Measurements from ENCODE around the gene PRR16. TPM values are rescaled to one million over a fixed set of nuclear protein-coding genes. Genes with fewer than 3 reads are reported as not detected.

PRR16 gene
- total and polyA plus RNA-seq, 7 donors, result 1.6 to 5.9 (median 5.7) TPM

DNA sequence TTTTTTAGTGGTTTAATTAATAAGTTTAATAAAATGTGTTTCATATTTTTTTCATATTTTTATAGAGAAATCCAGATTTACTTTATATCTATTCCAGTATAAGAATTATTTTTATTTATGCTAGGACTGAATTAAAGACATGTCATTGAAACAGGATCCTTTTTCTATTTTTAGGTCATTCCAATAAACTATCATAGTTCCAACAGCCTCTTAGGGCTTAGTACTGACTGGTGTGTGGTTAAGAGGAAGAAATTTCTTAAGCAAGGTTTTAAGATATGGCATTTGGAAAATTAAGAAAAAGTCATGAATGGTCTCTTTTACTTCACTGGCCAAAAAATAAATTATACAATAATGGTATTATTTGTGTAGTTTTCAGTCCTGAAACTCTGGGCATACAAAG is 31.2 kb upstream of the PRR16 start:
- no peak for DNase-seq
- H3K27ac ChIP-seq, result no peak overlapping the region

GRCh38 chr5:120435129-120435528 is 29.0 kb upstream of the PRR16 start:
- Histone ChIP-seq H3K27ac (no peak overlapping the region), H3K4me3 (no peak overlapping the region), H3K27me3 (no peaks in the 10 kb centered on the region), H3K4me1 (no peaks in the 10 kb centered on the region), H3K36me3 (no peaks in the 10 kb centered on the region), H3K9me3 (no peaks in the 10 kb centered on the region)
- intact Hi-C loops (cut with DNase I), result no loop called here
- WGBS, 2 donors, result 74 to 94% methylated on average over 2 of the region's 2 CpGs
- TF ChIP-seq EP300 (IDR thresholded peaks at IDR 0.05), result no peak
- TF ChIP-seq POLR2AphosphoS5 (IDR thresholded peaks at IDR 0.05), result no peak
- TF ChIP-seq POLR2A (IDR thresholded peaks at IDR 0.05), result no peak
- no peak for TF ChIP-seq CTCF (IDR thresholded peaks at IDR 0.05)
- no peak for DNase-seq

More for the DNA sequence above, 31.2 kb upstream of the PRR16 start:
- intact Hi-C loops (cut with DNase I), result no loop called here
- Histone ChIP-seq H3K4me3 (no peak overlapping the region), H3K27me3 (no peaks in the 10 kb centered on the region), H3K9me3 (no peaks in the 10 kb centered on the region), H3K4me1 (no peaks in the 10 kb centered on the region), H3K36me3 (no peaks in the 10 kb centered on the region)
- TF ChIP-seq CTCF (IDR thresholded peaks at IDR 0.05), result no peak
- TF ChIP-seq EP300 (IDR thresholded peaks at IDR 0.05), result no peak
- TF ChIP-seq POLR2AphosphoS5 (IDR thresholded peaks at IDR 0.05), result no peak
- TF ChIP-seq POLR2A (IDR thresholded peaks at IDR 0.05), result no peak

GRCh38 chr5:120436996-120437395 is 27.1 kb upstream of the PRR16 start:
- Histone ChIP-seq H3K27me3 (no peaks in the 10 kb centered on the region), H3K27ac (no peak overlapping the region), H3K9me3 (no peaks in the 10 kb centered on the region), H3K36me3 (no peaks in the 10 kb centered on the region), H3K4me3 (no peak overlapping the region), H3K4me1 (no peaks in the 10 kb centered on the region)
- intact Hi-C loops (cut with DNase I), result no loop called here
- DNase-seq, result no peak
- WGBS, 2 donors, result 80 to 91% methylated on average over 1 of the region's 1 CpG
- TF ChIP-seq POLR2A (IDR thresholded peaks at IDR 0.05), result no peak
- TF ChIP-seq EP300 (IDR thresholded peaks at IDR 0.05), result no peak

- TF ChIP-seq POLR2AphosphoS5 (IDR thresholded peaks at IDR 0.05) (no peak), EP300 (IDR thresholded peaks at IDR 0.05) (no peak), POLR2A (IDR thresholded peaks at IDR 0.05) (no peak), CTCF (IDR thresholded peaks at IDR 0.05) (no peak)
- peaks cover 0 to 23% (median 4%) of the 10 kb centered on the region in 4 donors for H3K4me1 ChIP-seq
- 85 to 88% methylated on average over 3 of the region's 3 CpGs for whole genome bisulfite sequencing, 2 donors
These were observed 21.4 kb upstream of the PRR16 start for GRCh38 chr5:120442694-120443093.

GRCh38 chr5:120443607-120444006 is 20.5 kb upstream of the PRR16 start:
- no peak overlapping the region for H3K4me3 ChIP-seq
- DNase-seq, result no peak
- no peaks in the 10 kb centered on the region for H3K36me3 ChIP-seq
- H3K27ac ChIP-seq, result no peak overlapping the region
- WGBS, 2 donors, result 85 to 89% methylated on average over 2 of the region's 2 CpGs
- peaks cover 0 to 23% (median 4%) of the 10 kb centered on the region in 4 donors for H3K4me1 ChIP-seq
- intact Hi-C loops (cut with DNase I), result no loop called here
- no peak for TF ChIP-seq POLR2AphosphoS5 (IDR thresholded peaks at IDR 0.05)
- no peak for TF ChIP-seq EP300 (IDR thresholded peaks at IDR 0.05)
- TF ChIP-seq CTCF (IDR thresholded peaks at IDR 0.05), result no peak
- TF ChIP-seq POLR2A (IDR thresholded peaks at IDR 0.05), result no peak
- no peaks in the 10 kb centered on the region for H3K27me3 ChIP-seq
- no peaks in the 10 kb centered on the region for H3K9me3 ChIP-seq

More at GRCh38 chr5:120442694-120443093, 21.4 kb upstream of the PRR16 start:
- H3K9me3 ChIP-seq, result no peaks in the 10 kb centered on the region
- no peak for DNase-seq
- intact Hi-C loops (cut with DNase I), result no loop called here
- no peaks in the 10 kb centered on the region for H3K36me3 ChIP-seq
- no peak overlapping the region for H3K27ac ChIP-seq
- H3K4me3 ChIP-seq, result no peak overlapping the region
- H3K27me3 ChIP-seq, result no peaks in the 10 kb centered on the region

All from sigmoid colon (tissue), 7 donors.